ENCODE data around the gene PDE10A.

DNA sequence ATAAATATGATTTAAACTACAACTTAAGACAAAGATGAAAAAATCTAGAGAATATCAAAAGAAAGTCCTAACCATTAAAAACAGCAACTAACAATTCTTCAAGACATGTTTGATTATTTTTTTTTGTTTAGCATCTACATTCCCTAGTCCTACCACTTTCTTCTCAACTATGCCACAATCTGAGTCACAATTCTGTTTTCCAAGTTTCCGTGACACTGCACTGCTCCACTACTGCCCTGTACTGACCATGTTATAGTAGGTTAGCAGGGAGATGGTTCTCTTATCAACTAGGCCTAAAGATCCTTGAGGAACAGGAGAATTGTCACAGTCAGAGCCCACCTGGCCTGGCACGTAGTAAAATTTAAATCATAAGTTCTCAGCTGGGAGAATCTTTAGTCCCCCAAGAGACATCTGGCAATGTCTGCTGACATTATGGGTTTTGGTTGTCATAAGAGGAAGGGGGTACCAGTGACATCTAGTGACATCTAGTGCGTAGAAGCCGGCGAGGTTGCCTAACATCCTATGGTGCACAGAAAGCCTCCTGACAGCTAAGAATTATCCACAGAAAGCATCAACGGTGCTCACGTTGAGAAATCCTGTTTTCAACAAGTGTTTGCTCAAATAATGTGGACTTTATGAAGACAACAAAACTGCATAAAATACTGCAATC is 100.5 kb downstream of the PDE10A start:
- TF ChIP-seq ZC3H10 (CRISPR knock-in tag; IDR thresholded peaks at IDR 0.05): no peak
- no peak for TF ChIP-seq PPARA (CRISPR knock-in tag; IDR thresholded peaks at IDR 0.05; ENCODE audit: borderline replicate concordance)
- TF ChIP-seq, protein P1, sequence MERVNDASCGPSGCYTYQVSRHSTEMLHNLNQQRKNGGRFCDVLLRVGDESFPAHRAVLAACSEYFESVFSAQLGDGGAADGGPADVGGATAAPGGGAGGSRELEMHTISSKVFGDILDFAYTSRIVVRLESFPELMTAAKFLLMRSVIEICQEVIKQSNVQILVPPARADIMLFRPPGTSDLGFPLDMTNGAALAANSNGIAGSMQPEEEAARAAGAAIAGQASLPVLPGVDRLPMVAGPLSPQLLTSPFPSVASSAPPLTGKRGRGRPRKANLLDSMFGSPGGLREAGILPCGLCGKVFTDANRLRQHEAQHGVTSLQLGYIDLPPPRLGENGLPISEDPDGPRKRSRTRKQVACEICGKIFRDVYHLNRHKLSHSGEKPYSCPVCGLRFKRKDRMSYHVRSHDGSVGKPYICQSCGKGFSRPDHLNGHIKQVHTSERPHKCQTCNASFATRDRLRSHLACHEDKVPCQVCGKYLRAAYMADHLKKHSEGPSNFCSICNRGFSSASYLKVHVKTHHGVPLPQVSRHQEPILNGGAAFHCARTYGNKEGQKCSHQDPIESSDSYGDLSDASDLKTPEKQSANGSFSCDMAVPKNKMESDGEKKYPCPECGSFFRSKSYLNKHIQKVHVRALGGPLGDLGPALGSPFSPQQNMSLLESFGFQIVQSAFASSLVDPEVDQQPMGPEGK (CRISPR knock-in tag; IDR thresholded peaks at IDR 0.05; ENCODE audit: borderline replicate concordance): no peak

All from SK-N-SH treated with all-trans-retinoic acid at 6 μM for 48 hours (cell line).